DMS53 (cell line): Measurements from ENCODE around the gene DTX1.

Source experiments
- DNase-seq: peaks from one replicate; lab custom pipeline; 2025; lab: John Stamatoyannopoulos, UW

Gene DTX1

GRCh38 chr12:113094738-113095137 lies 38.2 kb downstream of the DTX1 start:
- DNase-seq: no peak

GRCh38 chr12:113095405-113095804 lies 38.9 kb downstream of the DTX1 start:
- DNase-seq: no peak

- DNase-seq: no peak
Measured at GRCh38 chr12:113096675-113097461, 40.3 kb downstream of the DTX1 start.

- peak; percentile 73 for DNase-seq
Measured at GRCh38 chr12:113097716-113098440, 41.3 kb downstream of the DTX1 start.

DNA sequence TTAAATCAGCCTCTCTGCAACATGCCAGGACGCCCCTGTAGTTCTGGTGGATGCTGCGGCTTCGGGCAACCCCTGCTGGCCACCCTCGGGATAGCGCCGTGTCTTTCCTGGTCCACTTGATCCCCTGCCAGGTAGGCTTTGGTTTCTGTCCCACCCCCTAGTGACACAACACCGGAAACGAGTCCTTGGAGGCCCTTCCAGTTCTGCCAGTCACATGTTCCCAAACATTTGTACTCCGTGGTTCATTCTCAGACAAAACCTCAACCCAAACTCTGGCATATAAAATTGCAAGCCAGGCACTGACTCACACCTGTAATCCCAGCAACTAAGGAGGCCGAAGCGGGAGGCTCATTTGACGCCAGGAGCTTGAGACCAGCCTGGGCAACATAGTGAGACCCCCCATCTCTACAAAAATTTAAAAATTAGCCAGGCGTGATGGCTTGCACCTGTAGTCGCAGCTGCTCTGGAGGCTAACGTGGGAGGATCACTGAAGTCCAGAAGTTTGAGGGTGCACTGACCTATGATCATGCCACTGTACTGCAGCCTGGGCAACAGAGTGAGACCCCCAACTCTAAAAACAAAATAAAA lies 42.0 kb downstream of the DTX1 start:
- DNase-seq: peak; percentile 98

- peak; percentile 39 for DNase-seq
Measured at GRCh38 chr12:113099364-113099763, 42.8 kb downstream of the DTX1 start.

GRCh38 chr12:113099764-113100163 lies 43.2 kb downstream of the DTX1 start:
- no peak for DNase-seq

GRCh38 chr12:113101751-113102150 lies 45.2 kb downstream of the DTX1 start:
- DNase-seq: no peak

DNA sequence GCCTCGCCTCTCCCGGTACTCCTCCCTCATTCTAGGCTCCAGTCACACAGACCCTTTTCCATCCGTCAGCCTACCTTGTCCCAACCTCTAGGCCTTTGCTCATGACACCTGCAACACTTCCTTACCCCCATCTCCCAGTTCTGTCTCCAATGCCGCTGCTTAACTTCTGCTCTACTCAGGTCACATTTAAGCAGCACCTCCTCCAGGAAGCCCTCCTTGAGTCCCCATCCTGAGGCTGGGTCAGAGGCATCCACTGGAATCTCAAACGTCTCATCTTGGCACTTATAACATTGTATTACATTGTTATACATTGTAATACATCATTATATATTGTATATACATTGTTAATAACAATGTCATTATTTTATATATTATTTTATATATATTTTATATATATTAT lies 46.3 kb downstream of the DTX1 start:
- no peak for DNase-seq

DNA sequence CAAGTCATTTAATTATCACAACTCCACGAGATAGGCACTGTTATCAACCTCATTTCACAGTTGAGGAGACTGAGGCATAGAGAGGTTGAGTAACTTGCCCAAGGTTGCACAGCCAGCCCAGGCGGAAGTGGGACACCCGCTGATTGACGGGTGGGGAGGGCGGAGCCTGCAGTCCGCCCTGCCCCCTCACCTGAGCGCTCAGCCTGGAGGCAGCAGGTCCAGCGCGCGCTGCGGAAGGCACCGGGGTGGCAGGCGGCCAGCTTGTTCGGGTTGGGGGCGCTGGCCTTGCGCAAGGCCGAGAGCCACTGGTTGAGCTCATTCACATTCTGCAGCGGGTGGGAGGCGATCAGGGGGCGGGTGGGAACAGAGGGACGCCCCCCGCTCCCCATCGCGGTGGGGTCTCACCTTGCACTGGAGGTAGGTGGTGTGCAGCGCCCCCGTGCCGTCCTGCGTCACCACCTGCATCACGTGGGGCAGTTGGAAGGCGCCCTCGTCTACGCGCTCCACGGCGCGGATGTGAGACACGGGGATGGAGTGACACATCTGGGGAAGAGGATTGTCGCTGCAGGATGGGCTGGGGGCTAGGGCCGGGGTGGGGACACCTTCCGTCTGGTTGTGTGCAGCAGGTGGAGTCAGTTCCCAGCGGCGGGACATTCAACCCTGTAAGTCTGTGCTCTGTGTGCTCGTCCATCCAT lies 47.4 kb downstream of the DTX1 start:
- no peak for DNase-seq

GRCh38 chr12:113104953-113105510 lies 48.5 kb downstream of the DTX1 start:
- DNase-seq: no peak

DNA sequence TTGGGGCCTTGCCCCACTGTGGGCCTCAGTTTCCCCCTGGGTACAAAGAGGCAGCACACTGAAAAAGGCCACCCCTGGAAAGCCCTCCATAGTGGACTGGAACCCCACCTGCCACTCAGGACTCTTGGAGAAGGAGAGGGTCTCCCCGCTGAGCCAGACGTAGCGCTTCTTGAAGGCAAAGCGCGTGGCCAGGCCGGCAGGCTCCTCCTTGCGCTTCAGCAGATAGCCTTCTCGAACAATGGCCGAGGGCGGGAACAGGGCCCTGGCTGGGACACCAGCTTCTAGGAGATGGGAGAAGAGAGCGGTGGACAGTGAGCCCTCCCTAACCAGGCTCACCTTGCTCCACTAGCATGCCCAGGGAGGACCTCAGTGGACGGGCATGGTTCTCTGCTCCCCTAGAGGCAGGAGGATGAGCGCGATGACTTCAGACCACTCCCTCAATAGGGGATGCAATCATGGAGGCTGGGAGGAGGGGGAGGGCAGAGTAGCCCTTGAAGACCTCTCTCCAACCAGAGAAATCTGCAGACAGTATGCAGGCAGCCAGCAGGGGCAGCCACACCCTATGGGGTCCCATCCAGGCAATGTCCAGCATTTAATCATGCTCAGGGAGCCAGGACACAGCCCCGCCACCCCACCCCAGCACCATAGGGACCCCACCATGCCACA lies 49.2 kb downstream of the DTX1 start:
- DNase-seq: no peak

DNA sequence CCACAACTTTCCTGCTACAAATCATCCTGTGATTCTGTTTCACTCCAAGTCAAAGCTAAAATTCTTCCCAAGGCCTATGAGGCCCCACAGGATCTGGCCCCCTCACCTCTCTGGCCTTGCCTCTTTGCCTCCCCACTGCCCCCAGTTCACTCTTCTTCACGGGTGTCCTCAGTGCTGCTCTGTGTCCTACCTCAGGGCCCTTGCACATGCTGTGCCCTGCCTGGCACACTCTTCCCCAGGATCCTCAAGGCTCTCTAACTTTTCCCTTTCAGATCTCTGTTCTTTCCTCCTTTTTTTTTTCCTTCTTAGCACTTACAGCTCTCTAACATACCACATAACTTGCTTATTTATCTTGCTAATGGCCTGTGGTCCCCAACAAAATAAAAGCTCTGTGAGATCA lies 49.8 kb downstream of the DTX1 start:
- DNase-seq: no peak

DNA sequence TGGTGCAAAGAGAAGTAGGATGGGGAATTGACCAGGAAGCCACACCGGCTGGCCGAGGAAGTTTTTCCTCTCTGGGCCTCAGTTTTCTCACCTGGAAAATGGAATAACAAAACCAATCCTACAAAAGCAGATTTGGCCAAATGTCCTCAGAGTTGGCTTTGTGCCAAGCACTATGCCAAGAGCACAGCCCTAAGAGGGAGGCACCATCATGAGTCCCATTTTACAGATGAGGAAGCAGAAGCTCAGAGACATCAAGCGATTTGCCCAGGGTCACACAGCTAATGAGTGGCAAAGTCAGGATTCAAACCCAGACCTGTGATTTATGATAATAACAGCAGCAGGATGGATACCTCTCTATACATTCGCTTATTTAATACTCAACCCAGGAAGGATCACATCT lies 51.8 kb downstream of the DTX1 start:
- DNase-seq: peak; percentile 42

GRCh38 chr12:113109360-113109759 lies 52.8 kb downstream of the DTX1 start:
- no peak for DNase-seq

GRCh38 chr12:113109872-113110599 lies 53.5 kb downstream of the DTX1 start:
- DNase-seq: no peak

DNA sequence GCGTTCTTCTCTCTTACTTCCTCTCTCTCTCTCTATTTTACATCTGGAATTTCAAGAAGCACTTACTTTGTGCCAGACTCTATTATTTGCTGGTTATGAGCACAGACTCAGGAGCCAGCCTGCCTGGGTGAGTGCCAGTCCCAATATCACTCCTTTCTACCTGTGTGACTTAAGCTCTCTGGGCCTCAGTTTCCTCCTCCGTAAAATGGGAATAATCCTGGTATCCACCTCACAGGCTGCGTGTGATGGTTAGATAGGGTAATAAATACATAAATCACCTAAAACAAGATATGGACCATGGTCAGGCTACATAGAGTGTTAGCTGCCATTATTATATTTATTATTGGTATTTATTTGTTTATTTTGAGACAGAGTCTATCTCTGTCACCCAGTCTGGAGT lies 54.7 kb downstream of the DTX1 start:
- DNase-seq: no peak

- DNase-seq: no peak
Measured at GRCh38 chr12:113112043-113112899, 55.7 kb downstream of the DTX1 start.

DNA sequence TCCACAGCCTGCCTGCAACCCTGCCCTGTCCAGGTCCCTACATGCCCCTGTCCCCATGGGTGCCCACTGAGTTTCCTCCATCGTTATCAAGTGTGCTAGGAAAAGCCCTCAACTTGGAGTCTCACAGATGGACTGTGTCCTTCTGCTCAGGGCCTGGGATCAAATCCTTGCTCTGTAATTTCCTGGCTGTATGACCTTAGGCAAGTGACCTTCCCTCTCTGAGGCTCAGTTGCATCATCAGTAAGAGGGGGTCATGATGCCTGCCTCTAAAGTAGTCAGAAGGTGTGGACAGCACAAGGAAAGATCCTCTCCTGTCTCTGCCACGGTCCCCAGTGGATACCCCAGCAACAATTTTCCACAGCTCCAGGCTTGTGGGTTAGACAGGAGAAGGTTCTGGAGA lies 56.9 kb downstream of the DTX1 start:
- no peak for DNase-seq
